IMR-90 (cell line): ENCODE data around the gene TMEM161B. TPM values are rescaled to one million over a fixed set of nuclear protein-coding genes. Genes with fewer than 3 reads are reported as not detected.

Source experiments
- ATAC-seq: fragments of 200-7000 bp; cut with Tn5 transposase; 2 replicates; pipeline ENCODE4 v1.9.1; 2020; ENCODE audit warnings: low read depth, mild to moderate bottlenecking, moderate library complexity
- BruUV-seq: library from RNA; stranded (reverse); fragments of 400-500 nt; replicated peaks from 2 replicates; lab custom pipeline; 2021; lab: Mats Ljungman, UMichigan
- CTCF ChIA-PET: fragments of 300-600 bp; formaldehyde crosslinking; extraction: SDS; loops from one replicate; lab custom pipeline; 2021; ENCODE audit warnings: antibody characterized with exemption; lab: Yijun Ruan, JAX
- POLR2A ChIA-PET: fragments of 300-600 bp; sonication (Branson Sonifier 250); formaldehyde crosslinking; loops from one replicate; lab custom pipeline; 2022; ENCODE audit warnings: antibody characterized with exemption; ENCODE audit not compliant: unreplicated experiment; lab: Charles Lee
- DNase-seq: peaks from one replicate; pipeline ENCODE4 v3.0.0; 2013
- H2AFZ ChIP-seq: replicated peaks from 2 replicates; pipeline ENCODE3; 2013; ENCODE audit warnings: low read length, mild to moderate bottlenecking; ENCODE audit not compliant: poor library complexity
- H2AK5ac ChIP-seq: 2 replicates; pipeline ENCODE4 v1.6.1; 2013; ENCODE audit warnings: low read depth, low read length, inconsistent platforms
- H2AK9ac ChIP-seq: replicated peaks from 2 replicates; pipeline ENCODE3; 2013; ENCODE audit warnings: mild to moderate bottlenecking, low read depth, low read length, moderate library complexity; ENCODE audit not compliant: poor library complexity
- H2BK120ac ChIP-seq: 2 replicates; pipeline ENCODE4 v1.6.1; 2013; ENCODE audit warnings: low read depth, low read length, inconsistent platforms
- H2BK15ac ChIP-seq: 3 replicates; pipeline ENCODE4 v1.6.1; 2013; ENCODE audit warnings: low read depth, low read length, inconsistent platforms
- H2BK20ac ChIP-seq: 2 replicates; pipeline ENCODE4 v1.6.1; 2013; ENCODE audit warnings: low read depth, mild to moderate bottlenecking, inconsistent platforms, low read length, moderate library complexity
- H2BK5ac ChIP-seq: 2 replicates; pipeline ENCODE4 v1.6.1; 2013; ENCODE audit warnings: mild to moderate bottlenecking, low read depth, low read length, inconsistent platforms; ENCODE audit not compliant: poor library complexity, severe bottlenecking
- H3K14ac ChIP-seq: replicated peaks from 2 replicates; pipeline ENCODE4 v1.6.1; 2013; ENCODE audit warnings: low read depth, low read length, inconsistent platforms
- H3K18ac ChIP-seq: 2 replicates; pipeline ENCODE4 v1.6.1; 2013; ENCODE audit warnings: low read depth, low read length, control low read depth
- H3K23ac ChIP-seq: 2 replicates; pipeline ENCODE4 v1.6.1; 2013; ENCODE audit warnings: low read depth, low read length, inconsistent platforms
- H3K27ac ChIP-seq: 2 replicates; pipeline ENCODE4 v1.5.1; 2013; ENCODE audit warnings: mild to moderate bottlenecking, control low read depth, low read length; ENCODE audit not compliant: insufficient read depth
- H3K27me3 ChIP-seq: 2 replicates; pipeline ENCODE4 v1.6.1; 2013; ENCODE audit warnings: low read length; ENCODE audit not compliant: control insufficient read depth, insufficient read depth
- H3K36me3 ChIP-seq: 2 replicates; pipeline ENCODE4 v1.6.1; 2013; ENCODE audit warnings: low read length, mixed read lengths; ENCODE audit not compliant: control insufficient read depth, insufficient read depth
- H3K4ac ChIP-seq: 2 replicates; pipeline ENCODE4 v1.6.1; 2013; ENCODE audit warnings: low read depth, low read length, inconsistent platforms
- H3K4me1 ChIP-seq: 2 replicates; pipeline ENCODE4 v1.6.1; 2013; ENCODE audit warnings: low read length, mixed read lengths; ENCODE audit not compliant: control insufficient read depth, insufficient read depth
- H3K4me2 ChIP-seq: 2 replicates; pipeline ENCODE4 v1.6.1; 2013; ENCODE audit warnings: low read depth, mild to moderate bottlenecking, control low read depth, low read length, moderate library complexity
- H3K4me3 ChIP-seq: 2 replicates; pipeline ENCODE4 v1.5.1; 2013; ENCODE audit warnings: low read depth, mild to moderate bottlenecking, control low read depth, low read length, moderate library complexity; ENCODE audit not compliant: insufficient read depth
- H3K56ac ChIP-seq: 2 replicates; pipeline ENCODE4 v1.6.1; 2013; ENCODE audit warnings: low read length, inconsistent platforms; ENCODE audit not compliant: insufficient read depth; ENCODE audit errors: extremely low read depth
- H3K79me1 ChIP-seq, 2 experiments: 2 replicates each; pipeline ENCODE4 v1.6.1; 2013; ENCODE audit warnings: low read length in 2 of 2, inconsistent platforms in 1 of 2, low read depth in 1 of 2
- H3K9ac ChIP-seq: 2 replicates; pipeline ENCODE4 v1.6.1; 2013; ENCODE audit warnings: low read depth, low read length, control low read depth
- H3K9me1 ChIP-seq: 2 replicates; pipeline ENCODE4 v1.6.1; 2013; ENCODE audit warnings: low read length, inconsistent platforms; ENCODE audit not compliant: insufficient read depth
- H3K9me3 ChIP-seq: 2 replicates; pipeline ENCODE4 v1.6.1; 2013; ENCODE audit warnings: low read length; ENCODE audit not compliant: control insufficient read depth, insufficient read depth
- H4K20me1 ChIP-seq: 2 replicates; pipeline ENCODE4 v1.6.1; 2013; ENCODE audit warnings: low read length, inconsistent platforms; ENCODE audit not compliant: insufficient read depth
- H4K5ac ChIP-seq: 2 replicates; pipeline ENCODE4 v1.6.1; 2013; ENCODE audit warnings: mild to moderate bottlenecking, low read depth, low read length, control low read depth
- H4K8ac ChIP-seq, 2 experiments: 2 replicates each; pipeline ENCODE4 v1.6.1; 2013; ENCODE audit warnings: low read depth in 2 of 2, low read length in 2 of 2, control low read depth in 1 of 2, inconsistent platforms in 1 of 2
- H4K91ac ChIP-seq: 2 replicates; pipeline ENCODE4 v1.6.1; 2013; ENCODE audit warnings: low read depth, low read length, inconsistent platforms; ENCODE audit not compliant: insufficient read depth
- BHLHE40 ChIP-seq: fragments of 150-350 bp; IDR thresholded peaks from 2 replicates; pipeline ENCODE4 v1.6.1; 2016; ENCODE audit warnings: mild to moderate bottlenecking, low read depth, low read length
- CEBPB ChIP-seq: IDR thresholded peaks from 2 replicates; pipeline ENCODE4 v1.6.1; 2012; ENCODE audit warnings: low read depth, low read length, improper control_type of control experiment
- CHD1 ChIP-seq: IDR thresholded peaks from 2 replicates; pipeline ENCODE4 v1.6.1; 2012; ENCODE audit warnings: low read depth, low read length, improper control_type of control experiment
- FOS ChIP-seq: fragments of 150-350 bp; IDR thresholded peaks from 2 replicates; pipeline ENCODE4 v1.6.1; 2016; ENCODE audit warnings: low read depth, low read length
- MAFK ChIP-seq: IDR thresholded peaks from 2 replicates; pipeline ENCODE4 v1.6.1; 2012; ENCODE audit warnings: low read depth, low read length, improper control_type of control experiment
- MAZ ChIP-seq: IDR thresholded peaks from 2 replicates; pipeline ENCODE4 v1.6.1; 2012; ENCODE audit warnings: low read depth, mild to moderate bottlenecking, low read length, improper control_type of control experiment, moderate library complexity, borderline replicate concordance
- MXI1 ChIP-seq: IDR thresholded peaks from 2 replicates; pipeline ENCODE4 v1.6.1; 2012; ENCODE audit warnings: low read depth, mild to moderate bottlenecking, low read length, moderate library complexity, borderline replicate concordance
- NFE2L2 ChIP-seq: fragments of 150-350 bp; IDR thresholded peaks from 2 replicates; pipeline ENCODE4 v1.6.1; 2016; ENCODE audit warnings: low read depth, mild to moderate bottlenecking, low read length
- POLR2A ChIP-seq: IDR thresholded peaks from 2 replicates; pipeline ENCODE4 v1.6.1; 2012; ENCODE audit warnings: mild to moderate bottlenecking, low read depth, low read length
- RAD21 ChIP-seq: IDR thresholded peaks from 2 replicates; pipeline ENCODE4 v1.6.1; 2012; ENCODE audit warnings: low read length, improper control_type of control experiment
- RCOR1 ChIP-seq: IDR thresholded peaks from 2 replicates; pipeline ENCODE4 v1.6.1; 2012; ENCODE audit warnings: mild to moderate bottlenecking, low read length, improper control_type of control experiment; ENCODE audit not compliant: insufficient replicate concordance
- RFX5 ChIP-seq: IDR thresholded peaks from 2 replicates; pipeline ENCODE4 v1.8.0; 2012; ENCODE audit warnings: low read depth, mild to moderate bottlenecking, low read length, moderate library complexity
- SMC3 ChIP-seq: fragments of 150-350 bp; IDR thresholded peaks from 2 replicates; pipeline ENCODE4 v1.6.1; 2016; ENCODE audit warnings: low read depth, mild to moderate bottlenecking, antibody characterized with exemption, low read length, moderate library complexity
- WGBS, 2 experiments: methylation state at CpG; one replicate each; pipeline versions ENCODE4 v1.1.5 to v1.1.7; 2013; ENCODE audit warnings: missing lambda C conversion rate in 2 of 2; ENCODE audit not compliant: insufficient read length in 1 of 2; ENCODE audit errors: extremely low coverage in 2 of 2; 5-methylcytosine and 5-hydroxymethylcytosine counted together
- dilution Hi-C: fragments of 300-500 bp; cut with HindIII; formaldehyde crosslinking; loops from one replicate; pipeline ENCODE4 v1.14.3; 2018; ENCODE audit warnings: low sequenced_read_pairs; ENCODE audit not compliant: unreplicated experiment
- in situ Hi-C: fragments of 300-500 bp; cut with MboI; formaldehyde crosslinking; loops from 3 replicates; pipeline ENCODE4 v1.14.3; 2019; ENCODE audit warnings: low sequenced_read_pairs, inconsistent platforms, mixed read lengths
- intact Hi-C: fragments of 100-400 bp; cut with micrococcal nuclease; formaldehyde crosslinking; loops from 2 replicates; pipeline ENCODE4 v1.10.0; 2022
- polyA plus RNA-seq, 3 experiments: library from polyadenylated mRNA; depleted of rRNA; stranded (reverse); fragments of >200 nt; gene quantifications; 2 replicates each; pipeline ENCODE4 v1.2.3, GENCODE V29; 2012; ENCODE audit warnings: low replicate concordance in 1 of 3
- total RNA-seq: library from RNA; depleted of rRNA; stranded (reverse); fragments of >200 nt; gene quantifications from 2 replicates; pipeline ENCODE4 v1.2.3, GENCODE V29; 2012
- TF ChIP-seq, protein P1 (sequence below): conservative IDR thresholded peaks from 2 replicates; pipeline ENCODE4 v1.5.1; 2012; ENCODE audit warnings: mild to moderate bottlenecking, low read depth, low read length, improper control_type of control experiment
- TF ChIP-seq, protein P2 (sequence below): fragments of 150-350 bp; IDR thresholded peaks from 2 replicates; pipeline ENCODE4 v1.6.1; 2016; ENCODE audit warnings: low read depth, mild to moderate bottlenecking, low read length, moderate library complexity, borderline replicate concordance
- TF ChIP-seq, protein P3 (sequence below): fragments of 150-350 bp; IDR thresholded peaks from 2 replicates; pipeline ENCODE4 v1.6.1; 2017; ENCODE audit warnings: mild to moderate bottlenecking, antibody characterized with exemption, low read length, low read depth

TMEM161B gene
- total and polyA plus RNA-seq, 2 of the 4 experiments (the other 2 are of a cell fraction) = 7.4 to 9.3 TPM

DNA sequence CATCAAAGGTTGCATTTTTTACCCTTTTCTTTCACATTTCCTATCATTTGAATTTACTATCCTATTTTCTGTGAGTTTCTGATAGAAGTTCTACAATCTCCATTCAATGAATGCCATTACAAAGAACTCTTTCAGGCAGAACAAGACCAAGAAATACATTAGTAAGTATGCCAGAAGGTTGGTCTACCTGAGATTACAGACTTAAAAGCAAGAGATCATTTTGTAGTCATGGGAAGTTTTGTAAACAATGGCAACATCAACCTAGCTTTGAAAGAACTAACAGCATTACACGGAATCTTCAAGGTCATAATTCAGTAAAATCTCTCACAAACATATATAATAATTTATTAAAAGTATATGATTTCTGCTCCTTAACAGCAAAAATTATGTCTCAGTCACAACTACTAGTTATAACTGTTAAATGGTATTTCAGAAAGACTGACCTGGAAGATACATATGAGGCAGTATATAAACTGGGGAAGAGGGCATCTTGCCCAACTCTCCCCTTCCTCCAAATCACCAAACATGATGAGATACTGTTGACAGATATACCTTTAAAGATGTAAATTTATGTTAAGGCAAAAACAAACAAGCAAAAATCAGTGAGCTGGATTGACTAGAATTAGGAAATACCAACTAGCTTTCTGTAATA, 23.3 kb downstream of the TMEM161B start:
- no peak overlapping the region for H4K8ac ChIP-seq
- intact Hi-C loops = no loop called here
- in situ Hi-C loops = no loop called here
- H3K36me3 ChIP-seq = no peaks in the 10 kb centered on the region
- H3K56ac ChIP-seq = no peak overlapping the region
- no peak overlapping the region for H3K9ac ChIP-seq
- TF ChIP-seq, protein P1, sequence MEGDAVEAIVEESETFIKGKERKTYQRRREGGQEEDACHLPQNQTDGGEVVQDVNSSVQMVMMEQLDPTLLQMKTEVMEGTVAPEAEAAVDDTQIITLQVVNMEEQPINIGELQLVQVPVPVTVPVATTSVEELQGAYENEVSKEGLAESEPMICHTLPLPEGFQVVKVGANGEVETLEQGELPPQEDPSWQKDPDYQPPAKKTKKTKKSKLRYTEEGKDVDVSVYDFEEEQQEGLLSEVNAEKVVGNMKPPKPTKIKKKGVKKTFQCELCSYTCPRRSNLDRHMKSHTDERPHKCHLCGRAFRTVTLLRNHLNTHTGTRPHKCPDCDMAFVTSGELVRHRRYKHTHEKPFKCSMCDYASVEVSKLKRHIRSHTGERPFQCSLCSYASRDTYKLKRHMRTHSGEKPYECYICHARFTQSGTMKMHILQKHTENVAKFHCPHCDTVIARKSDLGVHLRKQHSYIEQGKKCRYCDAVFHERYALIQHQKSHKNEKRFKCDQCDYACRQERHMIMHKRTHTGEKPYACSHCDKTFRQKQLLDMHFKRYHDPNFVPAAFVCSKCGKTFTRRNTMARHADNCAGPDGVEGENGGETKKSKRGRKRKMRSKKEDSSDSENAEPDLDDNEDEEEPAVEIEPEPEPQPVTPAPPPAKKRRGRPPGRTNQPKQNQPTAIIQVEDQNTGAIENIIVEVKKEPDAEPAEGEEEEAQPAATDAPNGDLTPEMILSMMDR = no peak
- TF ChIP-seq SMC3 = no peak
- no peak for TF ChIP-seq BHLHE40
- no peak for TF ChIP-seq MAZ
- TF ChIP-seq, protein P2, sequence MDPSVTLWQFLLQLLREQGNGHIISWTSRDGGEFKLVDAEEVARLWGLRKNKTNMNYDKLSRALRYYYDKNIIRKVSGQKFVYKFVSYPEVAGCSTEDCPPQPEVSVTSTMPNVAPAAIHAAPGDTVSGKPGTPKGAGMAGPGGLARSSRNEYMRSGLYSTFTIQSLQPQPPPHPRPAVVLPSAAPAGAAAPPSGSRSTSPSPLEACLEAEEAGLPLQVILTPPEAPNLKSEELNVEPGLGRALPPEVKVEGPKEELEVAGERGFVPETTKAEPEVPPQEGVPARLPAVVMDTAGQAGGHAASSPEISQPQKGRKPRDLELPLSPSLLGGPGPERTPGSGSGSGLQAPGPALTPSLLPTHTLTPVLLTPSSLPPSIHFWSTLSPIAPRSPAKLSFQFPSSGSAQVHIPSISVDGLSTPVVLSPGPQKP = no peak
- no peak for TF ChIP-seq CEBPB
- no peak for TF ChIP-seq CHD1
- TF ChIP-seq RCOR1 = no peak
- no peak for TF ChIP-seq FOS
- no peak for TF ChIP-seq POLR2A
- no peak for TF ChIP-seq MAFK
- no peak for TF ChIP-seq NFE2L2
- TF ChIP-seq, protein P3, sequence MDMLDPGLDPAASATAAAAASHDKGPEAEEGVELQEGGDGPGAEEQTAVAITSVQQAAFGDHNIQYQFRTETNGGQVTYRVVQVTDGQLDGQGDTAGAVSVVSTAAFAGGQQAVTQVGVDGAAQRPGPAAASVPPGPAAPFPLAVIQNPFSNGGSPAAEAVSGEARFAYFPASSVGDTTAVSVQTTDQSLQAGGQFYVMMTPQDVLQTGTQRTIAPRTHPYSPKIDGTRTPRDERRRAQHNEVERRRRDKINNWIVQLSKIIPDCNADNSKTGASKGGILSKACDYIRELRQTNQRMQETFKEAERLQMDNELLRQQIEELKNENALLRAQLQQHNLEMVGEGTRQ = no peak
- TF ChIP-seq RAD21 = no peak
- no peak for TF ChIP-seq MXI1
- no peak for TF ChIP-seq RFX5
- H3K4me1 ChIP-seq = no peaks in the 10 kb centered on the region
- H2AFZ ChIP-seq = no peak overlapping the region
- ATAC-seq = no peak
- no peak overlapping the region for H3K4ac ChIP-seq
- H3K27me3 ChIP-seq = no peaks in the 10 kb centered on the region
- POLR2A ChIA-PET = no interaction called here
- H2BK5ac ChIP-seq = no peak overlapping the region
- WGBS, 2 experiments = no CpG with 5 or more reads among the region's 1 CpG
- no peak overlapping the region for H3K4me2 ChIP-seq
- H2AK5ac ChIP-seq = no peak overlapping the region
- no TSS peak for BruUV-seq
- peaks cover 25 to 44% of the 10 kb centered on the region in 2 experiments for H3K79me1 ChIP-seq
- no peak for DNase-seq
- H3K14ac ChIP-seq = no peak overlapping the region
- dilution Hi-C loops = no loop called here
- H2BK15ac ChIP-seq = no peak overlapping the region
- H4K5ac ChIP-seq = no peak overlapping the region
- no peak overlapping the region for H2BK120ac ChIP-seq
- H3K9me1 ChIP-seq = no peaks in the 10 kb centered on the region
- CTCF ChIA-PET = no interaction called here
- no peak overlapping the region for H2BK20ac ChIP-seq
- H3K4me3 ChIP-seq = no peak overlapping the region
- no peak overlapping the region for H3K23ac ChIP-seq
- no peak overlapping the region for H3K18ac ChIP-seq
- H2AK9ac ChIP-seq = no peak overlapping the region
- H4K20me1 ChIP-seq = no peaks in the 10 kb centered on the region
- H4K91ac ChIP-seq = no peak overlapping the region
- H3K27ac ChIP-seq = no peak overlapping the region
- H3K9me3 ChIP-seq = no peaks in the 10 kb centered on the region
